ENCODE data around the gene PLK3.
A peak's percentile ranks its signal among the peaks of the same experiment; 100 is the strongest.

The PLK3 gene

GRCh38 chr1:44831516-44831915, 31.3 kb downstream of the PLK3 start:
- Histone ChIP-seq H3K27ac (replicated peaks) (peak overlapping the region; percentile 76), H3K27me3 (ENCODE audit: insufficient read depth, poor library complexity, severe bottlenecking) (no peaks in the 10 kb centered on the region), H3K4me3 (replicated peaks; ENCODE audit: insufficient read depth, low read length) (no peak overlapping the region)
- TF ChIP-seq SPI1 (IDR thresholded peaks at IDR 0.05; ENCODE audit: borderline replicate concordance, low read depth), result no peak
- no peak for TF ChIP-seq GABPA (IDR thresholded peaks at IDR 0.05; ENCODE audit: low read depth)
- no peak for TF ChIP-seq REST (IDR thresholded peaks at IDR 0.05; ENCODE audit: insufficient replicate concordance, low read depth)
- TF ChIP-seq, protein P1, sequence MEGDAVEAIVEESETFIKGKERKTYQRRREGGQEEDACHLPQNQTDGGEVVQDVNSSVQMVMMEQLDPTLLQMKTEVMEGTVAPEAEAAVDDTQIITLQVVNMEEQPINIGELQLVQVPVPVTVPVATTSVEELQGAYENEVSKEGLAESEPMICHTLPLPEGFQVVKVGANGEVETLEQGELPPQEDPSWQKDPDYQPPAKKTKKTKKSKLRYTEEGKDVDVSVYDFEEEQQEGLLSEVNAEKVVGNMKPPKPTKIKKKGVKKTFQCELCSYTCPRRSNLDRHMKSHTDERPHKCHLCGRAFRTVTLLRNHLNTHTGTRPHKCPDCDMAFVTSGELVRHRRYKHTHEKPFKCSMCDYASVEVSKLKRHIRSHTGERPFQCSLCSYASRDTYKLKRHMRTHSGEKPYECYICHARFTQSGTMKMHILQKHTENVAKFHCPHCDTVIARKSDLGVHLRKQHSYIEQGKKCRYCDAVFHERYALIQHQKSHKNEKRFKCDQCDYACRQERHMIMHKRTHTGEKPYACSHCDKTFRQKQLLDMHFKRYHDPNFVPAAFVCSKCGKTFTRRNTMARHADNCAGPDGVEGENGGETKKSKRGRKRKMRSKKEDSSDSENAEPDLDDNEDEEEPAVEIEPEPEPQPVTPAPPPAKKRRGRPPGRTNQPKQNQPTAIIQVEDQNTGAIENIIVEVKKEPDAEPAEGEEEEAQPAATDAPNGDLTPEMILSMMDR (IDR thresholded peaks at IDR 0.05; ENCODE audit: insufficient read depth, low read length), result no peak
- no peak for TF ChIP-seq POLR2AphosphoS5 (IDR thresholded peaks at IDR 0.05; ENCODE audit: low read depth)
- DNase-seq (ENCODE audit: low read depth in 1 of 2, low spot score in 1 of 2), result no peak

- Histone ChIP-seq H3K27ac (replicated peaks) (no peak overlapping the region), H3K27me3 (ENCODE audit: insufficient read depth, poor library complexity, severe bottlenecking) (no peaks in the 10 kb centered on the region), H3K4me3 (replicated peaks; ENCODE audit: insufficient read depth, low read length) (no peak overlapping the region)
- no peak for DNase-seq (ENCODE audit: low read depth in 1 of 2, low spot score in 1 of 2)
- TF ChIP-seq, protein P1 (IDR thresholded peaks at IDR 0.05; ENCODE audit: insufficient read depth, low read length), result no peak
- no peak for TF ChIP-seq REST (IDR thresholded peaks at IDR 0.05; ENCODE audit: insufficient replicate concordance, low read depth)
- TF ChIP-seq POLR2AphosphoS5 (IDR thresholded peaks at IDR 0.05; ENCODE audit: low read depth), result no peak
- no peak for TF ChIP-seq GABPA (IDR thresholded peaks at IDR 0.05; ENCODE audit: low read depth)
- no peak for TF ChIP-seq SPI1 (IDR thresholded peaks at IDR 0.05; ENCODE audit: borderline replicate concordance, low read depth)
Measured at GRCh38 chr1:44832056-44832705, 32.0 kb downstream of the PLK3 start.

- DNase-seq (ENCODE audit: low read depth in 1 of 2, low spot score in 1 of 2), result no peak
- H3K27ac ChIP-seq (replicated peaks), result no peak overlapping the region
- TF ChIP-seq, protein P1 (IDR thresholded peaks at IDR 0.05; ENCODE audit: insufficient read depth, low read length), result no peak
- H3K27me3 ChIP-seq (ENCODE audit: insufficient read depth, poor library complexity, severe bottlenecking), result no peaks in the 10 kb centered on the region
- no peak overlapping the region for H3K4me3 ChIP-seq (replicated peaks; ENCODE audit: insufficient read depth, low read length)
Measured at GRCh38 chr1:44834328-44834727, 34.2 kb downstream of the PLK3 start.
